Measurements from ENCODE around the gene AAK1.

AAK1 gene

GRCh38 chr2:69628325-69629021, 15.1 kb downstream of the AAK1 start:
- ATAC-seq (ENCODE audit: insufficient read depth, low read depth), result peak; percentile 33; the same call in 1 of the 3 replicates
- Histone ChIP-seq H3K4me2 (ENCODE audit: insufficient read depth, low read length) (no peak overlapping the region), H3K27me3 (ENCODE audit: insufficient read depth, low read length, poor library complexity) (no peaks in the 10 kb centered on the region), H3K4me1 (ENCODE audit: insufficient read depth, low read length) (peaks cover 58% of the 10 kb centered on the region), H3K9ac (ENCODE audit: low read depth, low read length) (no peak overlapping the region), H3K9me3 (ENCODE audit: insufficient read depth, low read length, severe bottlenecking) (no peaks in the 10 kb centered on the region), H3K27ac (ENCODE audit: low read length) (no peak overlapping the region), H3K4me3 (ENCODE audit: low read depth in 1 of 2, low read length in 2 of 2) (no peak overlapping the region), H2AFZ (ENCODE audit: low read depth, low read length) (no peak overlapping the region), H3K36me3 (ENCODE audit: insufficient read depth, low read length) (peaks cover 47% of the 10 kb centered on the region), H4K20me1 (ENCODE audit: insufficient read depth, low read length) (peaks cover 70% of the 10 kb centered on the region), H3K79me2 (ENCODE audit: insufficient read depth, low read length) (peaks cover 99% of the 10 kb centered on the region)
- TF ChIP-seq EZH2 (IDR thresholded peaks at IDR 0.05; ENCODE audit: borderline replicate concordance, low read depth, low read length, severe bottlenecking) (no peak), CTCF (IDR thresholded peaks at IDR 0.05; ENCODE audit: borderline replicate concordance, extremely low read depth, low read length, poor library complexity, severe bottlenecking) (no peak)
- no peak for DNase-seq

- no peak overlapping the region for H3K27ac ChIP-seq (ENCODE audit: low read length)
- H3K4me2 ChIP-seq (ENCODE audit: insufficient read depth, low read length), result no peak overlapping the region
- no peak overlapping the region for H3K4me3 ChIP-seq (ENCODE audit: low read depth in 1 of 2, low read length in 2 of 2)
- ATAC-seq (ENCODE audit: insufficient read depth, low read depth) (no peak), DNase-seq (no peak)
- no peaks in the 10 kb centered on the region for H3K27me3 ChIP-seq (ENCODE audit: insufficient read depth, low read length, poor library complexity)
- H3K9me3 ChIP-seq (ENCODE audit: insufficient read depth, low read length, severe bottlenecking), result no peaks in the 10 kb centered on the region
- H3K4me1 ChIP-seq (ENCODE audit: insufficient read depth, low read length), result peaks cover 66% of the 10 kb centered on the region
- H3K79me2 ChIP-seq (ENCODE audit: insufficient read depth, low read length), result peaks cover 99% of the 10 kb centered on the region
- H4K20me1 ChIP-seq (ENCODE audit: insufficient read depth, low read length), result peaks cover 76% of the 10 kb centered on the region
- peaks cover 31% of the 10 kb centered on the region for H3K36me3 ChIP-seq (ENCODE audit: insufficient read depth, low read length)
- H2AFZ ChIP-seq (ENCODE audit: low read depth, low read length), result no peak overlapping the region
- TF ChIP-seq CTCF (IDR thresholded peaks at IDR 0.05; ENCODE audit: borderline replicate concordance, extremely low read depth, low read length, poor library complexity, severe bottlenecking) (no peak), EZH2 (IDR thresholded peaks at IDR 0.05; ENCODE audit: borderline replicate concordance, low read depth, low read length, severe bottlenecking) (no peak)
- no peak overlapping the region for H3K9ac ChIP-seq (ENCODE audit: low read depth, low read length)
These were observed 18.3 kb downstream of the AAK1 start for GRCh38 chr2:69625078-69625795.

GRCh38 chr2:69624611-69625010, 18.9 kb downstream of the AAK1 start:
- no peak overlapping the region for H2AFZ ChIP-seq (ENCODE audit: low read depth, low read length)
- H3K9me3 ChIP-seq (ENCODE audit: insufficient read depth, low read length, severe bottlenecking), result no peaks in the 10 kb centered on the region
- H3K27ac ChIP-seq (ENCODE audit: low read length), result no peak overlapping the region
- DNase-seq (no peak), ATAC-seq (ENCODE audit: insufficient read depth, low read depth) (no peak)
- H3K36me3 ChIP-seq (ENCODE audit: insufficient read depth, low read length), result peaks cover 28% of the 10 kb centered on the region
- no peak overlapping the region for H3K4me2 ChIP-seq (ENCODE audit: insufficient read depth, low read length)
- H3K4me1 ChIP-seq (ENCODE audit: insufficient read depth, low read length), result peaks cover 70% of the 10 kb centered on the region
- H4K20me1 ChIP-seq (ENCODE audit: insufficient read depth, low read length), result peaks cover 77% of the 10 kb centered on the region
- no peaks in the 10 kb centered on the region for H3K27me3 ChIP-seq (ENCODE audit: insufficient read depth, low read length, poor library complexity)
- H3K9ac ChIP-seq (ENCODE audit: low read depth, low read length), result no peak overlapping the region
- TF ChIP-seq EZH2 (IDR thresholded peaks at IDR 0.05; ENCODE audit: borderline replicate concordance, low read depth, low read length, severe bottlenecking), result no peak
- no peak for TF ChIP-seq CTCF (IDR thresholded peaks at IDR 0.05; ENCODE audit: borderline replicate concordance, extremely low read depth, low read length, poor library complexity, severe bottlenecking)
- H3K79me2 ChIP-seq (ENCODE audit: insufficient read depth, low read length), result peaks cover 99% of the 10 kb centered on the region
- no peak overlapping the region for H3K4me3 ChIP-seq (ENCODE audit: low read depth in 1 of 2, low read length in 2 of 2)
